IMR-90 (cell line): ENCODE measurements around the gene HS3ST1. TPM values are rescaled to one million over a fixed set of nuclear protein-coding genes. Genes with fewer than 3 reads are reported as not detected.

Experiments used
- ATAC-seq: fragments of 200-7000 bp; cut with Tn5 transposase; 2 replicates; pipeline ENCODE4 v1.9.1; 2020; ENCODE audit warnings: low read depth, mild to moderate bottlenecking, moderate library complexity
- BruUV-seq: library from RNA; stranded (reverse); fragments of 400-500 nt; replicated peaks from 2 replicates; lab custom pipeline; 2021; lab: Mats Ljungman, UMichigan
- CTCF ChIA-PET: fragments of 300-600 bp; formaldehyde crosslinking; extraction: SDS; loops from one replicate; lab custom pipeline; 2021; ENCODE audit warnings: antibody characterized with exemption; lab: Yijun Ruan, JAX
- POLR2A ChIA-PET: fragments of 300-600 bp; sonication (Branson Sonifier 250); formaldehyde crosslinking; loops from one replicate; lab custom pipeline; 2022; ENCODE audit warnings: antibody characterized with exemption; ENCODE audit not compliant: unreplicated experiment; lab: Charles Lee
- DNase-seq: peaks from one replicate; pipeline ENCODE4 v3.0.0; 2013
- H2AFZ ChIP-seq: replicated peaks from 2 replicates; pipeline ENCODE3; 2013; ENCODE audit warnings: low read length, mild to moderate bottlenecking; ENCODE audit not compliant: poor library complexity
- H2AK5ac ChIP-seq: 2 replicates; pipeline ENCODE4 v1.6.1; 2013; ENCODE audit warnings: low read depth, low read length, inconsistent platforms
- H2AK9ac ChIP-seq: replicated peaks from 2 replicates; pipeline ENCODE3; 2013; ENCODE audit warnings: mild to moderate bottlenecking, low read depth, low read length, moderate library complexity; ENCODE audit not compliant: poor library complexity
- H2BK120ac ChIP-seq: 2 replicates; pipeline ENCODE4 v1.6.1; 2013; ENCODE audit warnings: low read depth, low read length, inconsistent platforms
- H2BK15ac ChIP-seq: 3 replicates; pipeline ENCODE4 v1.6.1; 2013; ENCODE audit warnings: low read depth, low read length, inconsistent platforms
- H2BK20ac ChIP-seq: 2 replicates; pipeline ENCODE4 v1.6.1; 2013; ENCODE audit warnings: low read depth, mild to moderate bottlenecking, inconsistent platforms, low read length, moderate library complexity
- H2BK5ac ChIP-seq: 2 replicates; pipeline ENCODE4 v1.6.1; 2013; ENCODE audit warnings: mild to moderate bottlenecking, low read depth, low read length, inconsistent platforms; ENCODE audit not compliant: poor library complexity, severe bottlenecking
- H3K14ac ChIP-seq: replicated peaks from 2 replicates; pipeline ENCODE4 v1.6.1; 2013; ENCODE audit warnings: low read depth, low read length, inconsistent platforms
- H3K18ac ChIP-seq: 2 replicates; pipeline ENCODE4 v1.6.1; 2013; ENCODE audit warnings: low read depth, low read length, control low read depth
- H3K23ac ChIP-seq: 2 replicates; pipeline ENCODE4 v1.6.1; 2013; ENCODE audit warnings: low read depth, low read length, inconsistent platforms
- H3K27ac ChIP-seq: 2 replicates; pipeline ENCODE4 v1.5.1; 2013; ENCODE audit warnings: mild to moderate bottlenecking, control low read depth, low read length; ENCODE audit not compliant: insufficient read depth
- H3K27me3 ChIP-seq: 2 replicates; pipeline ENCODE4 v1.6.1; 2013; ENCODE audit warnings: low read length; ENCODE audit not compliant: control insufficient read depth, insufficient read depth
- H3K36me3 ChIP-seq: 2 replicates; pipeline ENCODE4 v1.6.1; 2013; ENCODE audit warnings: low read length, mixed read lengths; ENCODE audit not compliant: control insufficient read depth, insufficient read depth
- H3K4ac ChIP-seq: 2 replicates; pipeline ENCODE4 v1.6.1; 2013; ENCODE audit warnings: low read depth, low read length, inconsistent platforms
- H3K4me1 ChIP-seq: 2 replicates; pipeline ENCODE4 v1.6.1; 2013; ENCODE audit warnings: low read length, mixed read lengths; ENCODE audit not compliant: control insufficient read depth, insufficient read depth
- H3K4me2 ChIP-seq: 2 replicates; pipeline ENCODE4 v1.6.1; 2013; ENCODE audit warnings: low read depth, mild to moderate bottlenecking, control low read depth, low read length, moderate library complexity
- H3K4me3 ChIP-seq: 2 replicates; pipeline ENCODE4 v1.5.1; 2013; ENCODE audit warnings: low read depth, mild to moderate bottlenecking, control low read depth, low read length, moderate library complexity; ENCODE audit not compliant: insufficient read depth
- H3K56ac ChIP-seq: 2 replicates; pipeline ENCODE4 v1.6.1; 2013; ENCODE audit warnings: low read length, inconsistent platforms; ENCODE audit not compliant: insufficient read depth; ENCODE audit errors: extremely low read depth
- H3K79me1 ChIP-seq, 2 experiments: 2 replicates each; pipeline ENCODE4 v1.6.1; 2013; ENCODE audit warnings: low read length in 2 of 2, inconsistent platforms in 1 of 2, low read depth in 1 of 2
- H3K9ac ChIP-seq: 2 replicates; pipeline ENCODE4 v1.6.1; 2013; ENCODE audit warnings: low read depth, low read length, control low read depth
- H3K9me1 ChIP-seq: 2 replicates; pipeline ENCODE4 v1.6.1; 2013; ENCODE audit warnings: low read length, inconsistent platforms; ENCODE audit not compliant: insufficient read depth
- H3K9me3 ChIP-seq: 2 replicates; pipeline ENCODE4 v1.6.1; 2013; ENCODE audit warnings: low read length; ENCODE audit not compliant: control insufficient read depth, insufficient read depth
- H4K20me1 ChIP-seq: 2 replicates; pipeline ENCODE4 v1.6.1; 2013; ENCODE audit warnings: low read length, inconsistent platforms; ENCODE audit not compliant: insufficient read depth
- H4K5ac ChIP-seq: 2 replicates; pipeline ENCODE4 v1.6.1; 2013; ENCODE audit warnings: mild to moderate bottlenecking, low read depth, low read length, control low read depth
- H4K8ac ChIP-seq, 2 experiments: 2 replicates each; pipeline ENCODE4 v1.6.1; 2013; ENCODE audit warnings: low read depth in 2 of 2, low read length in 2 of 2, control low read depth in 1 of 2, inconsistent platforms in 1 of 2
- H4K91ac ChIP-seq: 2 replicates; pipeline ENCODE4 v1.6.1; 2013; ENCODE audit warnings: low read depth, low read length, inconsistent platforms; ENCODE audit not compliant: insufficient read depth
- CEBPB ChIP-seq: IDR thresholded peaks from 2 replicates; pipeline ENCODE4 v1.6.1; 2012; ENCODE audit warnings: low read depth, low read length, improper control_type of control experiment
- MAFK ChIP-seq: IDR thresholded peaks from 2 replicates; pipeline ENCODE4 v1.6.1; 2012; ENCODE audit warnings: low read depth, low read length, improper control_type of control experiment
- SMC3 ChIP-seq: fragments of 150-350 bp; IDR thresholded peaks from 2 replicates; pipeline ENCODE4 v1.6.1; 2016; ENCODE audit warnings: low read depth, mild to moderate bottlenecking, antibody characterized with exemption, low read length, moderate library complexity
- WGBS, 2 experiments: methylation state at CpG; one replicate each; pipeline versions ENCODE4 v1.1.5 to v1.1.7; 2013; ENCODE audit warnings: missing lambda C conversion rate in 2 of 2; ENCODE audit not compliant: insufficient read length in 1 of 2; ENCODE audit errors: extremely low coverage in 2 of 2; 5-methylcytosine and 5-hydroxymethylcytosine counted together
- dilution Hi-C: fragments of 300-500 bp; cut with HindIII; formaldehyde crosslinking; loops from one replicate; pipeline ENCODE4 v1.14.3; 2018; ENCODE audit warnings: low sequenced_read_pairs; ENCODE audit not compliant: unreplicated experiment
- in situ Hi-C: fragments of 300-500 bp; cut with MboI; formaldehyde crosslinking; loops from 3 replicates; pipeline ENCODE4 v1.14.3; 2019; ENCODE audit warnings: low sequenced_read_pairs, inconsistent platforms, mixed read lengths
- intact Hi-C: fragments of 100-400 bp; cut with micrococcal nuclease; formaldehyde crosslinking; loops from 2 replicates; pipeline ENCODE4 v1.10.0; 2022
- polyA plus RNA-seq, 3 experiments: library from polyadenylated mRNA; depleted of rRNA; stranded (reverse); fragments of >200 nt; gene quantifications; 2 replicates each; pipeline ENCODE4 v1.2.3, GENCODE V29; 2012; ENCODE audit warnings: low replicate concordance in 1 of 3
- total RNA-seq: library from RNA; depleted of rRNA; stranded (reverse); fragments of >200 nt; gene quantifications from 2 replicates; pipeline ENCODE4 v1.2.3, GENCODE V29; 2012

The HS3ST1 gene
- total and polyA plus RNA-seq, 2 of the 4 experiments (the other 2 are of a cell fraction), result 0.09 TPM; not detected in 1

- no peak for DNase-seq
- Histone ChIP-seq H3K27me3 (no peaks in the 10 kb centered on the region), H3K27ac (no peak overlapping the region), H2AFZ (no peak overlapping the region), H2AK5ac (no peak overlapping the region), H2BK20ac (no peak overlapping the region), H2AK9ac (no peak overlapping the region), H3K9ac (no peak overlapping the region), H3K36me3 (no peaks in the 10 kb centered on the region), H3K4me2 (no peak overlapping the region), H3K4me1 (no peaks in the 10 kb centered on the region), H4K91ac (no peak overlapping the region), H4K8ac (no peak overlapping the region), H3K23ac (no peak overlapping the region), H3K9me3 (no peaks in the 10 kb centered on the region; the same call in 1 of the 2 replicates), H4K20me1 (no peaks in the 10 kb centered on the region), H3K18ac (no peak overlapping the region), H3K4me3 (no peak overlapping the region), H3K9me1 (no peaks in the 10 kb centered on the region), H3K4ac (no peak overlapping the region), H3K79me1 (no peaks in the 10 kb centered on the region), H3K56ac (no peak overlapping the region), H2BK120ac (no peak overlapping the region), H4K5ac (no peak overlapping the region), H2BK15ac (no peak overlapping the region), H3K14ac (no peak overlapping the region), H2BK5ac (no peak overlapping the region)
- CTCF ChIA-PET, result no interaction called here
- no CpG with 5 or more reads among the region's 2 CpGs for WGBS, 2 experiments
- POLR2A ChIA-PET, result no interaction called here
- dilution Hi-C loops (no loop called here), in situ Hi-C loops (no loop called here), intact Hi-C loops (no loop called here)
- TF ChIP-seq MAFK (no peak), SMC3 (no peak), CEBPB (no peak)
- ATAC-seq, result no peak
- BruUV-seq, result no TSS peak
Measured at GRCh38 chr4:11475871-11476270, 47.2 kb upstream of the HS3ST1 start.
